HL-60/S4 treated with phorbol 12-myristate 13-acetate at 8.2 ng/mL for 4 days and 3 days (cell line): ENCODE measurements around the gene IFIT3.

Experiments used
- in situ Hi-C: fragments of 300-500 bp; cut with MboI; formaldehyde crosslinking; loops from 2 replicates; pipeline ENCODE4 v1.15.0; 2022; ENCODE audit warnings: low sequenced_read_pairs

The IFIT3 gene

GRCh38 chr10:89389254-89389653, 61.5 kb downstream of the IFIT3 start:
- in situ Hi-C loops: no loop called here
